H1 (cell line): ENCODE measurements around the gene CDH22. TPM values are rescaled to one million over a fixed set of nuclear protein-coding genes. Genes with fewer than 3 reads are reported as not detected.

Experiments used
- CTCF ChIA-PET: fragments of 300-600 bp; sonication (Branson Sonifier 250); formaldehyde crosslinking; loops from one replicate; lab custom pipeline; 2021; ENCODE audit not compliant: partially characterized antibody; lab: Charles Lee
- POLR2A ChIA-PET: fragments of 300-600 bp; sonication (Branson Sonifier 250); formaldehyde crosslinking; loops from one replicate; lab custom pipeline; 2021; ENCODE audit warnings: inconsistent platforms; ENCODE audit not compliant: partially characterized antibody; lab: Charles Lee
- DNase-seq, 2 experiments: peaks; one replicate each; pipeline versions ENCODE4 v3.0.0 to v3.0.0-alpha.2; 2010 to 2022; ENCODE audit warnings: low spot score in 2 of 2, low read depth in 1 of 2, mixed read lengths in 1 of 2
- FAIRE-seq: peaks from 2 replicates; lab custom pipeline; 2011; peaks lifted over from hg19 to GRCh38; lab: Jason Lieb, UNC
- H2AFZ ChIP-seq: 2 replicates; pipeline ENCODE4 v1.8.1; 2012; ENCODE audit warnings: low read length, inconsistent platforms
- H2AK5ac ChIP-seq: 2 replicates; pipeline ENCODE4 v1.6.1; 2013; ENCODE audit warnings: low read depth, low read length
- H2BK120ac ChIP-seq: replicated peaks from 2 replicates; pipeline ENCODE3; 2013; ENCODE audit warnings: low read depth, low read length, inconsistent platforms
- H2BK12ac ChIP-seq: 2 replicates; pipeline ENCODE4 v1.6.1; 2013; ENCODE audit warnings: low read depth, low read length
- H2BK15ac ChIP-seq: 2 replicates; pipeline ENCODE4 v1.6.1; 2013; ENCODE audit warnings: low read length
- H2BK20ac ChIP-seq: 2 replicates; pipeline ENCODE4 v1.6.1; 2013; ENCODE audit warnings: low read length
- H2BK5ac ChIP-seq: 2 replicates; pipeline ENCODE4 v1.6.1; 2013; ENCODE audit warnings: low read depth, low read length
- H3K14ac ChIP-seq: 2 replicates; pipeline ENCODE4 v1.6.1; 2013; ENCODE audit warnings: inconsistent platforms; ENCODE audit not compliant: insufficient read length
- H3K18ac ChIP-seq: 2 replicates; pipeline ENCODE4 v1.6.1; 2013; ENCODE audit warnings: low read length; ENCODE audit errors: extremely low read depth
- H3K23ac ChIP-seq: 2 replicates; pipeline ENCODE4 v1.6.1; 2013; ENCODE audit warnings: inconsistent platforms; ENCODE audit not compliant: insufficient read length
- H3K23me2 ChIP-seq: 2 replicates; pipeline ENCODE4 v1.6.1; 2013; ENCODE audit warnings: low read depth, low read length
- H3K27ac ChIP-seq: 2 replicates; pipeline ENCODE4 v1.6.1; 2011; ENCODE audit warnings: low read depth, low read length, inconsistent platforms
- H3K27me3 ChIP-seq, 4 experiments: replicated peaks in 1 of 4; 1 replicate in 1 of 4; 2 replicates in 3 of 4; pipeline versions ENCODE4 v1.6.1 to v1.8.1; 2011 to 2013; ENCODE audit warnings: low read length in 3 of 4, mild to moderate bottlenecking in 3 of 4, inconsistent platforms in 2 of 4, mixed read lengths in 2 of 4, moderate library complexity in 1 of 4; ENCODE audit not compliant: control insufficient read depth in 3 of 4, insufficient read depth in 3 of 4; ENCODE audit errors: extremely low read depth in 1 of 4
- H3K36me3 ChIP-seq, 4 experiments: 2 replicates each; pipeline versions ENCODE4 v1.6.1 to v1.8.1; 2011 to 2013; ENCODE audit warnings: mild to moderate bottlenecking in 4 of 4, low read length in 3 of 4, moderate library complexity in 2 of 4, control low read depth in 1 of 4, inconsistent platforms in 1 of 4; ENCODE audit not compliant: insufficient read depth in 4 of 4, control insufficient read depth in 2 of 4
- H3K4ac ChIP-seq: replicated peaks from 2 replicates; pipeline ENCODE3; 2013; ENCODE audit warnings: low read length, low read depth, mixed read lengths, inconsistent platforms; ENCODE audit not compliant: insufficient read length
- H3K4me1 ChIP-seq, 4 experiments: replicated peaks in 1 of 4; 1 replicate in 1 of 4; 2 replicates in 3 of 4; pipeline versions ENCODE4 v1.6.1 to v1.8.1; 2011 to 2013; ENCODE audit warnings: low read length in 3 of 4, inconsistent platforms in 2 of 4, mixed read lengths in 1 of 4; ENCODE audit not compliant: insufficient read depth in 4 of 4, control insufficient read depth in 3 of 4
- H3K4me2 ChIP-seq, 2 experiments: 2 replicates each; pipeline versions ENCODE4 v1.6.1 to v1.8.1; 2011 to 2013; ENCODE audit warnings: low read depth in 2 of 2, low read length in 2 of 2, control low read depth in 1 of 2, inconsistent platforms in 1 of 2, mild to moderate bottlenecking in 1 of 2; ENCODE audit not compliant: insufficient read depth in 1 of 2
- H3K4me3 ChIP-seq, 4 experiments: fragments of 200-600, 300-600 bp in 1 of 4; sonication (generic), shearing (Covaris generic), sonication (Bioruptor Twin) in 1 of 4; 2 replicates each; pipeline versions ENCODE4 v1.5.1 to v1.8.1; 2011 to 2016; ENCODE audit warnings: low read length in 4 of 4, low read depth in 3 of 4, control low read depth in 2 of 4, inconsistent platforms in 2 of 4, mild to moderate bottlenecking in 2 of 4, mixed read lengths in 1 of 4, moderate library complexity in 1 of 4; ENCODE audit not compliant: insufficient read depth in 2 of 4; ENCODE audit errors: extremely low read depth in 1 of 4
- H3K56ac ChIP-seq: replicated peaks from 2 replicates; pipeline ENCODE3; 2013; ENCODE audit warnings: low read depth, mild to moderate bottlenecking, mixed read lengths, low read length, inconsistent platforms; ENCODE audit not compliant: insufficient read length
- H3K79me1 ChIP-seq: 2 replicates; pipeline ENCODE4 v1.6.1; 2013; ENCODE audit warnings: low read depth, low read length, control low read depth
- H3K79me2 ChIP-seq, 2 experiments: 2 replicates each; pipeline versions ENCODE4 v1.6.1 to v1.8.1; 2012 to 2013; ENCODE audit warnings: low read length in 2 of 2, mild to moderate bottlenecking in 2 of 2, inconsistent platforms in 1 of 2; ENCODE audit not compliant: insufficient read depth in 2 of 2, control insufficient read depth in 1 of 2
- H3K9ac ChIP-seq, 4 experiments: replicated peaks in 1 of 4; 1 replicate in 1 of 4; 2 replicates in 3 of 4; pipeline versions ENCODE4 v1.6.1 to v1.8.1; 2011 to 2013; ENCODE audit warnings: low read depth in 3 of 4, low read length in 3 of 4, control low read depth in 2 of 4, mild to moderate bottlenecking in 2 of 4, moderate library complexity in 2 of 4, inconsistent platforms in 1 of 4; ENCODE audit errors: extremely low read depth in 1 of 4
- H3K9me3 ChIP-seq, 2 experiments: 2 replicates each; pipeline versions ENCODE4 v1.6.1 to v1.8.1; 2012 to 2013; ENCODE audit warnings: mild to moderate bottlenecking in 2 of 2, moderate library complexity in 2 of 2, control low read depth in 1 of 2, inconsistent platforms in 1 of 2, low read depth in 1 of 2, low read length in 1 of 2, mixed read lengths in 1 of 2; ENCODE audit not compliant: insufficient read depth in 2 of 2
- H4K20me1 ChIP-seq, 2 experiments: replicated peaks in 1 of 2; 2 replicates each; pipeline versions ENCODE3 to v1.8.1; 2011 to 2013; ENCODE audit warnings: inconsistent platforms in 2 of 2, low read length in 2 of 2, mild to moderate bottlenecking in 1 of 2; ENCODE audit not compliant: insufficient read depth in 2 of 2, control insufficient read depth in 1 of 2
- H4K5ac ChIP-seq: 2 replicates; pipeline ENCODE4 v1.6.1; 2013; ENCODE audit warnings: low read length, low read depth, mixed read lengths, inconsistent platforms; ENCODE audit not compliant: insufficient read length
- H4K8ac ChIP-seq: 2 replicates; pipeline ENCODE4 v1.8.0; 2013; ENCODE audit warnings: mild to moderate bottlenecking, moderate library complexity, low read length, inconsistent platforms; ENCODE audit not compliant: insufficient read depth; ENCODE audit errors: extremely low read depth
- H4K91ac ChIP-seq: replicated peaks from 2 replicates; pipeline ENCODE3; 2013; ENCODE audit warnings: low read length, mixed read lengths, inconsistent platforms; ENCODE audit not compliant: insufficient read length
- RFX5 ChIP-seq: IDR thresholded peaks from 2 replicates; pipeline ENCODE4 v1.6.1; 2011; ENCODE audit warnings: low read depth, low read length, improper control_type of control experiment, borderline replicate concordance
- YY1 ChIP-seq: IDR thresholded peaks from 2 replicates; pipeline ENCODE4 v1.6.1; 2011; ENCODE audit warnings: low read depth, mild to moderate bottlenecking, low read length
- WGBS, 2 experiments: shearing (Covaris generic) in 1 of 2; methylation state at CpG; one replicate each; pipeline versions ENCODE4 v1.1.6 to v1.1.7; 2013 to 2015; ENCODE audit warnings: low lambda C conversion rate in 2 of 2, mixed read lengths in 2 of 2, inconsistent platforms in 1 of 2, low coverage in 1 of 2, missing lambda C conversion rate in 1 of 2; ENCODE audit not compliant: insufficient replicate concordance in 2 of 2, insufficient coverage in 1 of 2, insufficient read length in 1 of 2; ENCODE audit errors: extremely low coverage in 1 of 2, missing lambda C conversion rate in 1 of 2; 5-methylcytosine and 5-hydroxymethylcytosine counted together
- polyA plus RNA-seq, 7 experiments: library from polyadenylated mRNA; depleted of rRNA in 3 of 7; stranded (reverse) in 5 of 7; unstranded in 2 of 7; fragments of >200 nt in 5 of 7; fragments of 200-250 nt in 2 of 7; gene quantifications; 1 replicate in 5 of 7; 2 replicates in 1 of 7; 4 replicates in 1 of 7; pipeline versions ENCODE4 v1.2.1 to v1.2.3, GENCODE V29; 2011 to 2013; ENCODE audit warnings: missing spikeins in 2 of 7, mixed read lengths in 2 of 7
- total RNA-seq: library from RNA; stranded (reverse); fragmentation: NEBNext Ultra II Directional; extraction: Animal tissue kit (Norgen Biotek cat#: 25700); gene quantifications from 2 replicates; pipeline ENCODE4 v1.2.1, GENCODE V29; 2021

The CDH22 gene
- total and polyA plus RNA-seq, 2 of the 8 experiments (the other 6 are each of a cell fraction or from before 2014, with no cell fraction given): 0.35 to 0.39 TPM

GRCh38 chr20:46174469-46175126 lies 133.7 kb downstream of the CDH22 start:
- no peak overlapping the region for H3K14ac ChIP-seq
- H4K5ac ChIP-seq: no peak overlapping the region
- H3K27me3 ChIP-seq: peaks cover 8 to 33% (median 32%) of the 10 kb centered on the region in 4 experiments
- FAIRE-seq: no peak
- no peaks in the 10 kb centered on the region for H4K20me1 ChIP-seq
- no peak overlapping the region for H2BK20ac ChIP-seq
- H3K4ac ChIP-seq: no peak overlapping the region
- 17% methylated on average over 25 of the region's 77 CpGs; no CpG with 5 or more reads in 1 of the 2 experiments for WGBS, 2 experiments
- peaks cover 2% of the 10 kb centered on the region; the same call in 1 of the 2 replicates for H3K23me2 ChIP-seq
- H3K79me2 ChIP-seq: no peaks in the 10 kb centered on the region
- no peak overlapping the region for H4K91ac ChIP-seq
- ChIA-PET POLR2A (interaction anchor here (0.6 to 1.5 kb wide), 4 partner anchors 18 to 189 kb away, joined by 3 to 5 read pairs (median 3); no protein-coding TSS in a partner anchor), CTCF (interaction anchor here (0.5 to 18.5 kb wide), 35 partner anchors 8 to 717 kb away, joined by 3 to 233 read pairs (median 4); no protein-coding TSS in a partner anchor)
- H3K36me3 ChIP-seq: no peaks in the 10 kb centered on the region
- H3K27ac ChIP-seq: no peak overlapping the region
- no peak overlapping the region for H2BK120ac ChIP-seq
- H3K23ac ChIP-seq: no peak overlapping the region
- no peaks in the 10 kb centered on the region for H3K79me1 ChIP-seq
- no peak overlapping the region for H2BK15ac ChIP-seq
- H3K4me3 ChIP-seq: peak overlapping the region; percentile 9 to 50 (median 20); a peak in 5 of 8 replicates
- no peak overlapping the region for H2BK5ac ChIP-seq
- peak; percentile 70 to 92 for DNase-seq
- H2AK5ac ChIP-seq: no peak overlapping the region
- peak overlapping the region; percentile 81 for H4K8ac ChIP-seq
- H3K18ac ChIP-seq: no peak overlapping the region
- H3K9me3 ChIP-seq: no peaks in the 10 kb centered on the region
- H3K9ac ChIP-seq: no peak overlapping the region
- peak overlapping the region; percentile 68; the same call in 1 of the 2 replicates for H2AFZ ChIP-seq
- H2BK12ac ChIP-seq: no peak overlapping the region
- peak overlapping the region; percentile 2 to 80 for H3K4me2 ChIP-seq
- no peaks in the 10 kb centered on the region; a peak in 1 of 7 replicates for H3K4me1 ChIP-seq
- H3K56ac ChIP-seq: no peak overlapping the region
- TF ChIP-seq RFX5 (no peak), YY1 (peak; percentile 49; the same call in 1 of the 2 replicates)
